GM21786 (cell line): ENCODE measurements around the gene CADPS.
A peak's percentile ranks its signal among the peaks of the same experiment; 100 is the strongest.

Experiments used
- ATAC-seq: cut with Tn5 transposase; IDR thresholded peaks from one replicate; pipeline ENCODE4 v1.9.1; 2021; ENCODE audit not compliant: unreplicated experiment

The CADPS gene

GRCh38 chr3:62755285-62755684 is 119.9 kb downstream of the CADPS start:
- no peak for ATAC-seq

GRCh38 chr3:62749657-62750056 is 125.6 kb downstream of the CADPS start:
- ATAC-seq, result no peak

DNA sequence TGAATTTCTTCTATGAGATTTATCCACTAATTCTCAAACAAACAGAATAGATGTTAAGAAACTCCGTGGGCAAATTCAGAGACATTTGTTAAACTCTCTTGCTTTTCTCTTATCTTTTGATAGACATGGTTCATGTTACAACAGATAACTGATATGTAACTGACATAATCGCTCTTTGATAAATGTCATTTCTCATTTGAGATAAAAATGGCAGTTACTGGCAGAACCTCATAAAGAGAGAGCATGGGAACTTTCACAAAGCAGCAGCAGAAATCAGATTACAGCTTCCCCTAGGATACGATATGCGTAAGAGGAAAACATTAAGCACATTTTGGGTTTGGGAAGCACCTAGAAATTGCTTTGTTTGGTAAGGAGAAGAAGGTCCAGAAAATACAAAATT is 126.1 kb downstream of the CADPS start:
- no peak for ATAC-seq

DNA sequence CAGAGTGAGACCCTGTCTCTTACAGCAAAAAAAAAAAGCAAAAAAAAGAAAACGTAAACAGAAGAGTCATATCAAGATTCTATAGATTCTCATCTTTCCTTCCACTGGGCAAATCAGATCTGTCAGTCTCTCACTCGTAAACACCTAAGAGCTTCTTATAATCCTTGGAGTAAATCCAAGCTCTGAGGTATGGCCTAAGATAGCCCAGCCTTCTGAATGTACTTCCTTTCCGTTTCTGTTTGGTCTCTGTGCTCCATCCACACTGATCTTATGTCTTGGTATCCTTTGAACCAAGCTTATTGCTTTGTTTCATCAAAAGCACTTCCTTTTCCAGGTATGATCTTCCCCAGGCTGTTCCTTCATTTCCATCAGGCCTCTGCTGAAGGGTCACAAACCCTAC is 137.8 kb downstream of the CADPS start:
- ATAC-seq, result no peak

DNA sequence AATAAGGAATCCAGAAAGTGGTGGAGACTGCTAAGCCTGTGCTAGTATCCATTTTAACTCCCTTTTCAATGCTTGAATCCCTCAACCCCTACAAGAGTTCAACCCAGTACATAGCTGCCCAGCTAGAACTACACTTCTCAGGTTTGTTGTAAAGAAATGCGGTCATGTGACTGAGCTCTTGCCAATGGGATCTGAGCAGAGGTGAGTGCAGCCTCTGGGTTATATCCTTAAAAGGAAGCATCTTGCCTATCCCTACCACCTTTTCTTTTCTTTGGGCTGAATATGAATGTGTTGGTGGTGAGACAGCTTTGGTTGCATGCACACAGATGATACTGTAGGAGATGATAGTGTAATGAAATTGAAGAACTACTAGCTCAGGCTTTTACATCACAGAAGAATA is 139.7 kb downstream of the CADPS start:
- no peak for ATAC-seq

DNA sequence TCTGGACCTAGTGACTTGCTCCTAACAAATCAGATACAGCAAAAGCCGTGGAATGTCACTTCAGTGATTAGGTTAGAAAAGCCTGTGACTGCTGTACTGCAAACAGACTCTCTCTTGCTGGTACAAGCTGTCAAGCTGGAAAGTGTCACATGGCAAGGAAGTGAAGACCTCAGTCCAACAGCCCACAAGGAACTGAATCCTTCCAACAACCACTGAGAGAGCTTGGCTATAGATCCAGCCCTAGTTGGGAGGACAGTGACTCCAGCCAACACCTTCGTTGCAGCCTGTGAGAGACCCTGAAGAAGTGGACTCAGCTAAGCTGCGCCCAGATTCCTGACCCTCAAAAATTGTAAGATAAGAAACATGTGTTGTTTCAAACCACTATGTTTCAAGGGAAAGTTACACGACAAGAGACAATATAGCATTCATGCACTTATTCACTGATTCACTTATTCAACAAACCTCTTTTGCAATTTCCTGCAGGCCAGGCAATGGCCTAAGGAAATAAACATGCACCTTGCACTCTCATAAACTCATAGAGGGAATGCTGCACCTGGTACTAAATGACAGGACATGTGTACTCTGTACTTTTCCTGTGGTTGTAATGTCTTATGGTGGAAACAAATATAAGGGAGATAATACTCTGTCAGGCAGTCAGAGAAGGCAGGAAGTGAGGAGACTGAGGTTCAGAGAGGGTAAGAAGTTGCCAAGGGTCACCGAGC is 142.9 kb downstream of the CADPS start:
- no peak for ATAC-seq

DNA sequence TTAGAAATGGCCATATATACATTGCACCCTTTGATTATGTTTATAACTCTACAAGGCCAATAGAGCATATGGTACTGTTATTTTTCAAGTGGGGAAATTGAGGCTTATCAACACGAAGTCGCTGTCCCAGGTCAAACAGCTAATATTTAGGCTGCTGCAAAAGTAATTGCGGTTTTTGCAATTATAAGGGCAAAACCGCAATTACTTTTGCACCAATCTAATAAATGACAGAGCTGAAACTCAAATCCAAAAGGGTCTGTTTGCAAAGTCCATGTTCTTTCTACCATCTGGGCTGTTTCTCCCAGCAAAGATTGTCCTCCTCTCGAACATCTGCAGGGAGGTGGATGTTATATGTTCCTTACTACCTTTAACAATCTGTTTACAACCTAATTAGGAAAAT is 147.2 kb downstream of the CADPS start:
- ATAC-seq, result no peak

DNA sequence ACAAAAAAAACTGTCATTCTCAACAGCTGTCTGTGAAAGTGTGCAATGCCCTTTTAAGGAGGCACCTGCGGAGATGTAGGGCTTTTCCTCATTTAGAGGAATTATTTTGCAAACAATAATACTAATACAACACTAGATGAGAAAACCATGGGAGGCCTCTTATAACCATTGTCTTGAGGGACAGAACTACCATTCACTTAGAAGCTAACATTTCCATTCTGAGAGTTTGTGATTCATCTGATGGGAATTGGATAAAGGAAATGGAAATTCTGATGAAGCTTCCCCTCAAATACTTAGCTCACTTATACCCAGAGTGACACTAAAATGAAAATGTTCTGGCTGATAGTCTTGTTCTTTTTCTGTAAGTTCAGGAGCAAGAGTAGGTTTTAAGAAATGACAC is 147.7 kb downstream of the CADPS start:
- no peak for ATAC-seq

- ATAC-seq, result no peak
Measured at GRCh38 chr3:62724503-62724902, 150.7 kb downstream of the CADPS start.

DNA sequence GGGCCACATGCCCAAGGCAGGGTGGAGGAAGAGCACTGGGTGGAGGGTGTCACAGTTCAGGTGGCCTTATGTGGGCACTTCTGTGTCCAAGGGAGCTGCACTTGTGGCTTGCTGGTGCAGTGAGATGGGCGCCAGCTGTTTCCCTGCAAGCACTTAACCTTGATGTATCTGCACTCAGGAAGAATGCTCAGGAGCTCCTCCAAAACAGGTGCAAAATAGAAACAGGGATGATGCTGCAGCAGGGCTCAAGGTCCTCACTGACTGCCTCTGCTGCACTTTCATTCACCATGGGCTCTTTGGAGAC is 151.3 kb downstream of the CADPS start:
- peak; percentile 54 for ATAC-seq

GRCh38 chr3:62723166-62723913 is 151.9 kb downstream of the CADPS start:
- peak; percentile 41 for ATAC-seq

- ATAC-seq, result no peak
Measured at GRCh38 chr3:62722344-62722743, 152.9 kb downstream of the CADPS start.

DNA sequence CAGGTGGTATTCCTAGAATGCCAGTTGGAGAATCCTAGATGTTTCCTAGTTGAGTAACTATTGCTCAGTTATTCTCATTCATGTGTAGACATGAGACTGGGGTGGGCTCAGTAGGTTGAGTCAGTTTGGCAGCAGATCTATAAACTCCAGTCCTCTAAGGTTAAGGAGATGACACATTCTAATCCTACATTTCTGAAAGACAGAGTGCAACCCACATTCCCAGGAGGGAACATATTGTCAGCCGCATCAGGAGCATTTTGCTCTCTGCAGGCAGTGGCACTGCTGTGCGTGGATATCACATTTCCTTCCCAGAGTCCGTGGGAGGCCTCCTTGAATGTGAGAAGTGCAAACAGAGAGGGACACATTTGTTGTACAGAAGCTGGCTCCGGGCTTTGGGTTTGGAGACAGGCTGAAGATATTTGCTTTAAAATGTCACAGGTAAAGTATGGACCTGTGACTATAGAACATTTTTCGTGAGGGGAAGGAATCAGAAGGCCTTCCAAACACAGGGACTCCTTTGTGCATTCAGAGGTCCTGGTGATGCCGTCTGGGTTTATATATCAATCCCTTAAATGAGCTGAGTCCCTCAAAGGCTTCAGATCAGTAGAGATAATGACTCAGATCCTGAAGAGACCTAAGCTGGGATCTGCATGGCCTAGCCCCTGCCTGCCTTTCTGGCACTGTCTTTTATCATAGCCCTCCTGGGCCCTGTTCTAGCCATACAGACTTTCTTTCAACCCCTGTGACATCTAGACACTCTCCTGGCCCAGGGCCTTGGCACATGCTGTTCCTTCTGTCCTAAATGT is 156.5 kb downstream of the CADPS start:
- no peak for ATAC-seq

DNA sequence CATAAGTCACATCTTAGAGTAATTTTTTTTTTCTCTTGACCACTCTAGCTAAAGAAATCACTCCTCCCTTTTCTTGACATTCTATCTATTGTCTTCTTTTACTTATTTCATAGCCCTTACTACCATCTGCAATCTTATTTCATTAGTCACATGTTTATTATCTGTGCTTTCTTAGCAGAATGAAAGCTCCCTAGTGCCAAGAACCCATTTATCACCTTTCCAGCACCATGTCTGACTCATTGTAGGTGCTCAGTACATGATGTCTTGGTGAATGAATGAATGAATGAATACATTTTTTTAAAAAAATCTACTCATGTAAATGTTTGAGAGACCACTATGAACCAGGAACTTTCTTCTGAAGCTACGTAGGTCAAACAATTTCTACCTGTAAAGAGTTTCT is 157.2 kb downstream of the CADPS start:
- ATAC-seq, result no peak

DNA sequence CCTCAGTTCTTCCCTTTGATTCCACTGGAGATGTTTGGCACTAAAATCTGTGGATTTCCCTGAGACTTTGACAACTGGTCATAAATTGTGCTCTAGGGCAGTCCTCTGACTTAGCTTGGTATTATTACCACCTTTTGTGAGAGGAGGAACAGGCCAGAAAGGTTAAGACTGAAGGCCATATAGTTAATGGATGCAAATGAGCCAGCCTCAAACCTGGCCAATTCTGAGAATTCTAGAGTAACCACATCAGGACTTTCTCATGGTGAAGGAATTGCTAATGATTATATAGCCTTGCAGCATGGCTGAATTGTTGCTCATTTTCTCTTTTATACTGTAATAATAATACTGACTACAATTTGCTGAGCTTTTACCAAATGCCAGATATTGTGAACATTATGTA is 162.5 kb downstream of the CADPS start:
- ATAC-seq, result no peak

DNA sequence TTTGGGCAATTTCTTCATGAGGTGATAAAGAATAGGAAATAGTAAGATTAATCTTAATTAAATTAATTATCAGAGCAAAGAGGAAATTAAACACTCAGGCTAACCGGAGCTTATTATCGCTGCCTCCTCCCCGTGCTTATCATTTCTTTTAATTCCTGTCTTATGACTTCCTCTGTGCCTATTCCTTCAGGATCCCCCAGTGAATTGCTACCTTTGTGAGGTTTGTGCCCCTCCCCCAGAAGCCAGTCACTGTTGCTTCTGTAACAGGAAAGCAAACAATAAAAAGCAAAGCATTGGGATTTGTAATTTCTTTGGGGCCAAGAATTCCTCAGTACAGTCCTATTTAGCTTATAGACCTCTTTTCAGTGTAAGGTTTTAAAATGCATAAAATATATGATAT is 164.5 kb downstream of the CADPS start:
- ATAC-seq, result no peak

GRCh38 chr3:62708638-62709373 is 166.4 kb downstream of the CADPS start:
- no peak for ATAC-seq

- no peak for ATAC-seq
Measured at GRCh38 chr3:62705721-62706120, 169.5 kb downstream of the CADPS start.

DNA sequence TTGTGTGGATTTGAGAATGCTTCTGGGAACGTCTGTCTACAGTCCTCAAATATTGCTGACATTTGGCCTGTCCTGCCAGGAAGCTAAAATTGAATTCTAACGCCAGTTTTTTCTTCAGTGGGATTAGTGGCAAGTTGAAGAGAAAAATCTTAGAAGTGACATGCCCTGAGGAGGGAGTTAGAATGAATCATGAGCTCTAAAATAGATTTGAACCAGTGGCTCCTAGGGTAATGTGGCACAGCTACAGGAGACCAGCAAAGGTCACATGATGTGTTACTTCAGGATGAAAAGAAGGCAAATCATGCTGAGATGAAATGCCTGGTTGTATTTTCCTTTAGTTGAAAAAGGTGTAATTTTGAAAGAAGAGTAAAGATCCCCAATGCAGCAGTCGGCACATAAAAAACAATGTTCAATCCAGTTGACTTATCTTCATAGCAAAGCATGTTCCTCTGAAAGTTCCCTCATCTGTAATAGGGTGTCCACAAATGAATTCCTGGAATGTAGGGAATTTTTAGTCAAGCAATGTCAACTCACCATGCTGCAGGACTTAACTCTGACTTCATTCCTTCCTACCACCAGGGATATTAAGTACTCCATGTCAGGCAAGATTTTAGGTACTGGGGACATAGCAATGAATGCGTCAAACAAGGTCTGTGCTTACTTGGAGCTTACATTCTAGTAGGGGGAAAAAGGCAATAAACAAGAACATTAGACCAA is 171.6 kb downstream of the CADPS start:
- no peak for ATAC-seq

DNA sequence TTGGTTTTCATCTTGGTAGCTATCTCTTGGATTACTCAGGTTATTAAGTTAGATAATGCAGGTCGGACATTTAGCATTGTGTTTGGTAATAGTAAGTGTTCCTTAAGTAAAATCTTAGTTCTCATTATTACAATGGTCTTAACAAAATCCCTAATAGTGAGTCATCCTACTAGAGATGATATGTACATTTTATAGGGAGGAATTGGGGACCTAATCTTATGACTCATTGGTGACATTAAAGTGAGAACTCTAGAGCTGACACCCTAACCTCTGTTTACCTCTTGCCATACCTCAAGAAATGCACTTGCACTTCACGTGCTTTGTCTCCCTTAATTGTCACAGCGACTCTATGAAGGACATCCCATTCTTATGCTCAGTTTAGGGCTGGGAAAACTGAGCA is 174.9 kb downstream of the CADPS start:
- no peak for ATAC-seq

GRCh38 chr3:62699728-62700127 is 175.5 kb downstream of the CADPS start:
- ATAC-seq, result no peak
